ENCODE results near the gene PIGZ.

The PIGZ gene

GRCh38 chr3:197001106-197001971 is 32.7 kb upstream of the PIGZ start:
- DNase-seq = no peak

DNA sequence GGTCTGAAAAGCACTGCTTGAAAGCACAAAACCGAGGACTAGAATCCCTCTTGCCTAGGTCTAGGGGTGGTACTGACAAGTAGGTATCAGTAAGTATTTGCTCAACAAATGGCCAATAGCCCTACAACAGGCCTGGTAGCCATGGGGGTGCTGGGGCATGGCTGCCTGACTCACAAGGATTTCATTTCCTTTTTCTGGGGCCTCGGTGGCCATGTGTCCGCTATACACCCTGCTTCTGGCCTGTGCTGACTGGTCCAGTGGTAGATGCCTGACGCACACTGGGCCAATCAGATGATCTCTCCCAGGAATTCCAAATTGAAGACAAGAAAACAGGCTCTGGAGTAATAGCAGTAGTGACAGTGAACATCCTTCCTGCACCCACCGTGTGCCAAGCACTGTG is 31.6 kb upstream of the PIGZ start:
- DNase-seq = peak; percentile 13

- DNase-seq = no peak
Observed at GRCh38 chr3:196998966-196999760, 30.5 kb upstream of the PIGZ start.

DNA sequence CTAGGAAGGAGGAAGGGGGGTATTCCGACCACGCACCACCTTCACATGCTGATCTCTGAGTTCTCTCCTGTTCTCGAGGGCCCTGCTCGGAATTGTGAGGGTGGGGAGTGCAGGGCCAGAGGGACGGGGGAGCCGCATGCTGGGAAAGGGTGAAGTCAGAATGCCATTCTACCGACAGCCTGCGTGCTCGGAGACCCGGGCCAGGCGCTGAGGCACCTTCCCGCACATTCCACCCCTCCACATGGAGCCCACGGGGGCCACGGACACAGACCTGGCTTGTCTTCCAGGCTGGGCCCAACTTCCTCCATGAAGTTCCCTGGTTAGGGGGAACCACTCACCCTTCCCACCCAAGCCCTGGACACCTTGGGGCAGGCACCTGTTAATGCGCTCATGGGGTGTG is 28.7 kb upstream of the PIGZ start:
- DNase-seq = no peak

DNA sequence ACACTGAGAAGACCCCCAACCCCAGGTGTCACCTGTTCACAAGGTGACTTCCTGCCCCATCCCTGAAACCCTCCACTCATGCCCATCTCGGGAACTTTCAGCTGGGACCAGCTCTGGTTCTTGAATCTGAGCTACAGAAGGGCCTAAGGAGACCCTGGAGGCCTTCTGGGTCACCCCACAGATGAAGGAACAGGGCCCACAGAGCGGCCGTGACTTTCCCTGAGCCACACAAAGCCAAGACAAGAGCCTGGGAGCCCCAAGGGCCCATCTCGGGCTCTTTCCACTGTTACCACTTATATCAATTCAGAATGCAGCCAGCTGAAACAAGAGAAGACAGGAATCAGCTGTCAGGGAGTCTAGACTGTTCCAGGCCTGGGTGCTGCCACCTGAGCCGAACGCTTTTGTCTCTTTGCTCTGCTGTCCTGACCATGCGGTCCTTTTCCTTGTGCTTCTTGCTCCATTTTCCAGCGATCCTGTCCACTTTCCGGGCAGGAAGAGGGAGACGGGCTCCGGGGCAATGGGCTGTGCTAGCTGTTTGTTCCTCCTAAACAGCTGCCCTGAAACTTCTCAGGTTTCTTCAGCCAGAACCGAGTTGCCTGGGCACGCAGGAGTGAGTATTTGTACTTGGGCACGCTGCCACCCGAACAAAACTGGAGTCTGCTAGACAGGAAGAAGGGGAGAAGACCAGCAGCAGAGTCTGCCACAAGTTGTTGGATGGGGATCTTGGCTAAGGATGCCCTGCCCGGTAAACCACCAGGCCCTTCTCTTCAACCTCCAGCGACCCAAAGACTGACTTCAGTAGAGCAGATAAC is 28.0 kb upstream of the PIGZ start:
- DNase-seq = no peak

DNA sequence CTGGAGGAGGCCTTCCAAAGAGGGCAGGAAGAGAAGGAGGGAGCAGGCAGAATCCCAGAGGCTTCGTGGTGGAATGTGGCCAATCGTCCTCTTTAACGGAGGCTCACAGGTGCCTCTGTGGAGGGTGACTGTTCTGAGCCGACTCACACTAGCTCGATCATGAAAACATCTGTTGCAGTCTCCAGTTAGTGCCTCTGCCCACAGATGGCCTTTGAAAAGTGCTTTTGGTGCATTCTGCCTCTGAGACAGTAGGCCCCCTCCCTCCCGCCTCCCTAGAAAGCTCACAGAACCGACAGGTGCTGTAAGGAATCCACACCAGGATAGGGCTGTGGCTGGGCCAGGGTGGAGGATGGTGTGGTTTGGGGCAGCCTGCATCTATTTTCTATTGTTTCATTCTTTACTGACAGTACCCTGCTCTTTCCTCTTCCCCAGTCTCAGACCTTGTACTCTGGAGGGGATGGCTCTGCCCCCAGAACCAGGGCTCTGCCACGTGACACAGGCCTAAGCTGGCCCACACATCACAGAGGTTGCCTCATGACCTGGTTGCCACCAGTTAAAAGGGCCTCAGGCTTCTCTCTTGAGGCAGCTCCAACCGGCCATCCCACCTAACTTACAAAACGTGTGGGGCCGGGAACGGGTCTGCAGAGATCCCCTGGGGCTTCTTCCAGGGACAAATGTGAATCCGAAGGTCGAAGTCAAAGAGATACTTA is 27.2 kb upstream of the PIGZ start:
- DNase-seq = no peak

- no peak for DNase-seq
Observed at GRCh38 chr3:196995027-196995426, 26.4 kb upstream of the PIGZ start.

DNA sequence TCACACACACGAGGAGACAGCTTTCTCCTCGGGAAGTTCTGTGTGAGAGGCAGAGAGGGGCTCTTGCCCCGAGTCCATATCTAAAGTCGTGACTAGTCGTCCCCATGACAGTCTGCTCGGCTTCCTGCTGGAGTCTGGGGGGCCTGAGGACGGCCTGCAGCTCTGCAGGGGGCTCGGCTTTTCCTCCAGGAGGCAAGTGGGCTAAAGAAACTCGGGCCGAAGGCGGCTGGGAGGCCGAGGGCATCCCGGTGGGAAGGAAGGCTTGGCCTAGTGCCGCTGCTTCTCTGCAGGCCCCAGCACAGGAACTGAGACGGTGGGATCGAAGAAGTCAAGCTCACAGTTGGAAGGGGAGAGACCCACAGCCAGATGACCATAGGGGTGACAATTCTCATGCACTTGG is 25.4 kb upstream of the PIGZ start:
- no peak for DNase-seq

- DNase-seq = no peak
Observed at GRCh38 chr3:196992461-196993065, 23.9 kb upstream of the PIGZ start.

- no peak for DNase-seq
Observed at GRCh38 chr3:196991581-196992460, 23.2 kb upstream of the PIGZ start.

DNA sequence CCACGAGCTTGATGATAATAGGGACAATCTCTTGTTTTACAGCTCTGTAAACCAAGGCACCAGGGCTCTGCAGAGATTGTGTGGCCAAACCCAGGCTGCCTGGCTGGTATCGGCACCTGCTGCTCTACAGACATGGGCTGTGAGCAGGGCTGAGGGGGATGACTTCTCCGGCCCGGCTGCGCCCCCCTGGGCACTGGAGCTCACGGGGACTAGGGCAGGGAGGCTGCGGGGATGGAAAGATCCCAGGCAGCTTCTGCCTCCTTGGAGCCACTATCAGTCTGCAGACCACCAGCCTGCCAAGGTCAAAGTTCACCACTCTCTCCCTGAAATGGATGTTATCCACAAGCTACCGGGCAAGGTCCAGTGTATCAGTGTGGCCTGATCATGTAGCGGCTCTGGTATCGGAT is 22.0 kb upstream of the PIGZ start:
- DNase-seq = no peak

- DNase-seq = peak; percentile 27
Observed at GRCh38 chr3:196989721-196990262, 21.2 kb upstream of the PIGZ start.

- no peak for DNase-seq
Observed at GRCh38 chr3:196988241-196989029, 19.8 kb upstream of the PIGZ start.

DNA sequence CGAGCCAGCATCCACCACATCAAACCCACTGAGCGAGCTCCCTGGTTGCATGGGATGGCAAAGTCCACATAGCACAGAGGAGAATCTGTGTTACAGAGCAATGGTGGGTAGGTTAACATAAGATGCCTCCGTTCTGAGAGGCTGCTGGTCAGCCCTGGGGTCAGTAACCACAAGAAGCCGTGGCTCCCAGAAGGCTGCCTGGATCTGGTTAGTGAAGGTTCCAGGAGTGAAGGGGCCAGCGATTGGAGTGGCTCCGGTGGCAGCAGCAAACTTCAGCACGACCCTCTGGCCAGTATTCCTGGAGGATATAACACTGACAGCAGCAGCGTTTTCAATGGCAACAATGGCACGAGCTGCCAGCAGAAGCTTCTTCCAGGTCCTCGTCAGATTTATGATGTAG is 18.4 kb upstream of the PIGZ start:
- DNase-seq = no peak

DNA sequence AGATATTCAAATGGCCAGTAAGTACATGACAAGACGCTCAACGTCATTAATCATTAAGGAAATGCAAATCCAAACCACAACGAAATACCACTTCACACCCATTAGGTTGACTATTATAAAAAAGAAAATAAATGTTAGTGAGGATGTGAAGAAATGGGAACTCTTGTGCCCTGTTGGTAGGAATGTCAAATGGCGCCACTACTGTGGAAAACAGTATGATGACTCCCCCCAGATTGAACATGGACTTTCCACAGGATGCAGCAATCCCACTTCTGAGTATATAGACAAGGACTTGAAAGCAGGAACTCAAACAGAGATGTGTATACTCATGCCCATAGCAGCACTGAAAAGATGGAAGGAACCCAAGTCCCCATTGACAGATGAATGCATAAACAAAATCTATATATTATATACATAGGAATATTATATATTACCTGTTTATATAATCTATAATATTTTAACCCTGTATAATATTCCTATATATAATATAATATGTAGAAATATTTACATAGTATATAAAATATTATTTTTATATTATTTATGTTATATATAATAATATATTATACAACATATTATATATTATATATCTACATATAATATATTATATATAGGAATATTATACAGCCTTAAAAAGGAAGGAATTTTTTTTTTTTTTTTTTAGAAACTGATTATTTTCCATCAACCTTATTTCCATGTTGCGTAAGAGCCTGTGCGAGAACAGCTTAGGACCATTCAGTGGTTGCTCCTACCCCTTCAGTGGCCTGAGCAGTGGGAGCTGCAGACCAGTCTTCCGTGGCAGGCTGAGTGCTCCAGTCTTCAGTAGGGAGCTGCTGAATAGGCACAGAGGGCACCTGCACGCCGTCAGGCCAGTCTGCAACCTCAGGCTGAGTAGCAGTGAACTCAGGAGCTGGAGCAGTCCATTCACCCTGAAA is 17.6 kb upstream of the PIGZ start:
- DNase-seq = peak; percentile 15

GRCh38 chr3:196985298-196985697 is 16.7 kb upstream of the PIGZ start:
- no peak for DNase-seq

GRCh38 chr3:196983186-196983585 is 14.6 kb upstream of the PIGZ start:
- no peak for DNase-seq

DNA sequence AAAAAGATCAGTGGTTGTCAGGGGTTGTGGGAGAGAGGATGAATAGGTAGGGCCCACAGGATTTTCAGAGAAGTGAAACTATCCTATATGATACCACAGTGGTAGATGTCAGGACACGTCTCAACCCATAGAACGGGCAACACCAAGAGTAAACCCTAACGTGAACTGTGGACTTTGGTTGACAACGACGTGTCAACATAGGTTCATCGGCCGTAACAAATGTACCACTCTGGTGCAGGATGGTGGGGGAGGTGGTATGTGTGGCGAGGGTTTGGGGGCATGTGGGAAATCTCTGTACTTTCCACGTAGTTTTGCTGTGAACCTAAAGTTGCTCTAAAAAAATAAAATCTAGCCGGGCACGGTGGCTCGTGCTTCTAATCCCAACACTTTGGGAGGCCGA is 13.0 kb upstream of the PIGZ start:
- DNase-seq = no peak

DNA sequence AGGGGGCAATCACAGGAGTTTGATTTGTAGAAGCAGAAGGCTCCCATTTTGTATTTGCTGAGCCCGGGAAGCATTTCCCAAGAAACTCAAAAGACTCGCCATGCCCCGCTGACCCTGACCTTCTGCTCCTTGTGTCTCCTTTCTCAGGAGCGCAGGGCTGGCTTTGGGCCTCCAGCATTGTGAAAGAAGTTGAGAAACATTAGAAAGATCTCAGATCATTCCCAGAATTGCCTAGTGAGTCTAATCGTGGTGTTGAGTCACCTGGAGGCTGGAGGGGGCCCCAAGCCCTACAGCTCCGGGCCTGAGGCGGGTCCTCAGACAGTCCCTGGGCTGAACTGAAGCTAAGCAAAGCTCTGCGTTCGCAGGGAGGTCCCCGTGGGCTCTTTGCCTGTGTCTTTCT is 10.9 kb upstream of the PIGZ start:
- DNase-seq = no peak
